Subcutaneous preadipocyte (primary cell): ENCODE measurements around the gene RFX3. TPM values are rescaled to one million over a fixed set of nuclear protein-coding genes. Genes with fewer than 3 reads are reported as not detected.

Source experiments
- total RNA-seq: library from RNA; depleted of rRNA; stranded (reverse); fragments of >200 nt; gene quantifications from 2 replicates; pipeline ENCODE4 v1.2.3, GENCODE V29; 2012

RFX3 gene
- total RNA-seq = 1.1 and 2.2 TPM in 2 replicates

DNA sequence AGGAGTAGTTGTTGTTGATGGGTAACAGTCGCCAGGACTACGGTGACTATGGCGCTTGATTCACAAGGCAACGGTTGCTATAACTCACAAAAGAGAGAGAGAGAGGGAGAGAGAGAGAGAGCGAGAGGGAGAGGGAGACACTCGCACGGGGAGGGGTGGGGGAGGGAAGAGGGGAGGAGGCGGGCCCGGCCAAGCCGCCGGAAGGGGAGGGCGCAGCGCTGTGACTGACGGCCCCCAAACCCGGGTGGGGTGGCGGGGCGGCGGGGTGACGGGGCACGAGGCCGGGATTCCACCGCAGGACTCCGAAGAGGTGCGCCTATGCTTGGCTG, at the start of gene RFX3:
Gene RFX3, minus strand, starts transcription at position 166 of the 329 bp plus-strand sequence. CDS start 130,413 bp downstream, outside the sequence.

